Adrenal gland (tissue), 5 donors: ENCODE measurements around the gene IGF2BP2.

Experiments used
- POLR2A ChIP-seq, 2 donors: fragments of 450-650 bp; IDR thresholded peaks; one replicate each; pipeline ENCODE4 v1.6.1; 2017; ENCODE audit warnings: antibody characterized with exemption in 2 of 2, mild to moderate bottlenecking in 2 of 2, moderate library complexity in 1 of 2
- TF ChIP-seq, protein P1 (sequence below), 6 experiments: fragments of 450-650 bp in 4 of 6; fragments of 200-600 bp in 2 of 6; sonication (generic) in 1 of 6; IDR thresholded peaks; 1 replicate in 5 of 6; 2 replicates in 1 of 6; pipeline versions ENCODE4 v1.5.1 to v1.8.0; 2016 to 2021; ENCODE audit warnings: antibody characterized with exemption in 6 of 6, mild to moderate bottlenecking in 2 of 6, moderate library complexity in 1 of 6
- donor health status: DM: no; HTN: no; CAD: no.

DNA sequence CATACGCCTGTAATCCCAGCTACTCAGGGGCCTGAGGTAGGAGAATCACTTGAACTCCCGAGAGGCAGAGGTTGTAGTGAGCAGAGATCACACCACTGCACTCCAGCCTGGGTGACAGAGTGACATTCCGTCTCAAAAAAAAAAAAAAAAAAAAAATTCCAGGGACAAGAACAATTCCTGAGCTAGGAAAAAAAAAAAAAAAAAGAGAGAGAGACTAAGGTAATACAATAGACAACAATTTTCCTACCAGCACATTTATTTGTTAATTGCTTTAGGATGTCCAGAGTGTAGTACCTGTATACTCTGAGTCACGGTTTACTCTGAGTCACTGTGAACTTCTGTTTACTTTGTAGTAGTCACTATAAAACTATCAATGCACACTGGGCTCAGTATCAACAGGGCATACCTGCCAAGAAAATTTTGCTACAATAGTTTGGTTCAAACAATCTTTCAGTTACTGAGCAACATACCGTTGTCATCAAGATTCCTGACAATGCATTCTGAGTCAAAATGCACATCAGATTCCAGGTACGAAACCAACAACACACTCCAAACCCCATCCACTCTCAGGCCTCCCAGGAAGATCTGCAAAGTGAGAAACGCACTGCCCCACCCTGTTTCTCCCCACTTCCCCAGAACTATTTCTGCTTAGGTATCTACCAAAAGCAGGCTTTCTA is 28.3 kb downstream of the IGF2BP2 start:
- TF ChIP-seq, protein P1, sequence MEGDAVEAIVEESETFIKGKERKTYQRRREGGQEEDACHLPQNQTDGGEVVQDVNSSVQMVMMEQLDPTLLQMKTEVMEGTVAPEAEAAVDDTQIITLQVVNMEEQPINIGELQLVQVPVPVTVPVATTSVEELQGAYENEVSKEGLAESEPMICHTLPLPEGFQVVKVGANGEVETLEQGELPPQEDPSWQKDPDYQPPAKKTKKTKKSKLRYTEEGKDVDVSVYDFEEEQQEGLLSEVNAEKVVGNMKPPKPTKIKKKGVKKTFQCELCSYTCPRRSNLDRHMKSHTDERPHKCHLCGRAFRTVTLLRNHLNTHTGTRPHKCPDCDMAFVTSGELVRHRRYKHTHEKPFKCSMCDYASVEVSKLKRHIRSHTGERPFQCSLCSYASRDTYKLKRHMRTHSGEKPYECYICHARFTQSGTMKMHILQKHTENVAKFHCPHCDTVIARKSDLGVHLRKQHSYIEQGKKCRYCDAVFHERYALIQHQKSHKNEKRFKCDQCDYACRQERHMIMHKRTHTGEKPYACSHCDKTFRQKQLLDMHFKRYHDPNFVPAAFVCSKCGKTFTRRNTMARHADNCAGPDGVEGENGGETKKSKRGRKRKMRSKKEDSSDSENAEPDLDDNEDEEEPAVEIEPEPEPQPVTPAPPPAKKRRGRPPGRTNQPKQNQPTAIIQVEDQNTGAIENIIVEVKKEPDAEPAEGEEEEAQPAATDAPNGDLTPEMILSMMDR (IDR thresholded peaks at IDR 0.05): no peak
- no peak for TF ChIP-seq POLR2A (IDR thresholded peaks at IDR 0.05)
